K562 (cell line): ENCODE measurements around the gene ZKSCAN8. TPM values are rescaled to one million over a fixed set of nuclear protein-coding genes. Genes with fewer than 3 reads are reported as not detected.

Source experiments
- ARID2 ChIP-seq: fragments of 450-650 bp; IDR thresholded peaks from 2 replicates; pipeline ENCODE4 v1.6.1; 2017; ENCODE audit warnings: antibody characterized with exemption, mild to moderate bottlenecking
- BDP1 ChIP-seq: IDR thresholded peaks from 3 replicates; pipeline ENCODE4 v1.6.1; 2011; ENCODE audit not compliant: insufficient read length, insufficient read depth
- ETV6 ChIP-seq, 3 experiments: fragments of 150-350 bp in 1 of 3; sonication (generic) in 1 of 3; formaldehyde crosslinking in 1 of 3; IDR thresholded peaks; 2 replicates each; pipeline versions ENCODE4 v1.6.1 to v1.8.0; 2014 to 2022; ENCODE audit warnings: borderline replicate concordance in 2 of 3, low read depth in 2 of 3, antibody characterized with exemption in 1 of 3, low read length in 1 of 3, mild to moderate bottlenecking in 1 of 3, missing genetic modification reagents in 1 of 3
- FOXA1 ChIP-seq: fragments of 450-650 bp; IDR thresholded peaks from 2 replicates; pipeline ENCODE4 v1.6.1; 2016; ENCODE audit warnings: mild to moderate bottlenecking, borderline replicate concordance
- FUS ChIP-seq: fragments of 200-400 bp; formaldehyde crosslinking; optimal IDR thresholded peaks from 2 replicates; pipeline ENCODE3; 2017; ENCODE audit warnings: low read depth, low read length
- GTF2F1 ChIP-seq: IDR thresholded peaks from 2 replicates; pipeline ENCODE4 v1.6.1; 2011; ENCODE audit warnings: low read depth, low read length, improper control_type of control experiment
- HMG20B ChIP-seq: fragments of 250-450 bp; sonication (Bioruptor Pico); IDR thresholded peaks from 2 replicates; pipeline ENCODE4 v1.5.0; 2021; ENCODE audit warnings: mild to moderate bottlenecking
- HNRNPLL ChIP-seq: fragments of 200-400 bp; formaldehyde crosslinking; IDR thresholded peaks from 2 replicates; pipeline ENCODE4 v1.6.1; 2017; ENCODE audit warnings: low read length, low read depth, mild to moderate bottlenecking; ENCODE audit not compliant: poor library complexity, severe bottlenecking
- KAT2B ChIP-seq: IDR thresholded peaks from one replicate; pipeline ENCODE4 v1.6.1; 2012; ENCODE audit warnings: low read depth, mild to moderate bottlenecking, control low read depth, inconsistent platforms, low read length, moderate library complexity
- KLF6 ChIP-seq: fragments of 250-450 bp; sonication (Bioruptor Pico); IDR thresholded peaks from 2 replicates; pipeline ENCODE4 v1.4.0; 2020; ENCODE audit warnings: mild to moderate bottlenecking, moderate library complexity, borderline replicate concordance
- LEF1 ChIP-seq: fragments of 450-650 bp; IDR thresholded peaks from 2 replicates; pipeline ENCODE4 v1.6.1; 2016; ENCODE audit warnings: mild to moderate bottlenecking
- MAFF ChIP-seq: IDR thresholded peaks from 2 replicates; pipeline ENCODE4 v1.6.1; 2012; ENCODE audit warnings: low read length, improper control_type of control experiment
- MAFK ChIP-seq: IDR thresholded peaks from 2 replicates; pipeline ENCODE4 v1.6.1; 2011; ENCODE audit warnings: low read length, improper control_type of control experiment
- MEIS2 ChIP-seq: fragments of 450-650 bp; IDR thresholded peaks from 2 replicates; pipeline ENCODE4 v1.6.1; 2014; ENCODE audit warnings: mild to moderate bottlenecking; ENCODE audit not compliant: partially characterized antibody
- MYNN ChIP-seq, 2 experiments: sonication (generic); formaldehyde crosslinking in 1 of 2; IDR thresholded peaks; 2 replicates each; pipeline versions ENCODE4 v1.5.0 to v1.6.1; 2016 to 2020; ENCODE audit warnings: antibody characterized with exemption in 1 of 2, missing genetic modification reagents in 1 of 2
- RBM17 ChIP-seq: fragments of 200-400 bp; formaldehyde crosslinking; IDR thresholded peaks from 2 replicates; pipeline ENCODE4 v1.6.1; 2017; ENCODE audit warnings: low read depth, mild to moderate bottlenecking, low read length, borderline replicate concordance
- SAP30 ChIP-seq: fragments of 200-600 bp; sonication (generic); IDR thresholded peaks from 2 replicates; pipeline ENCODE4 v1.6.1; 2012; ENCODE audit warnings: borderline replicate concordance, low read depth, mild to moderate bottlenecking, moderate library complexity, low read length, control low read depth, inconsistent platforms; ENCODE audit not compliant: insufficient read depth, poor library complexity, severe bottlenecking
- SIN3B ChIP-seq: fragments of 450-650 bp; IDR thresholded peaks from 2 replicates; pipeline ENCODE4 v1.6.1; 2017; ENCODE audit warnings: low read depth, mild to moderate bottlenecking, moderate library complexity
- SMAD1 ChIP-seq: fragments of 150-350 bp; IDR thresholded peaks from 2 replicates; pipeline ENCODE4 v1.6.1; 2014; ENCODE audit warnings: low read length, low read depth; ENCODE audit not compliant: partially characterized antibody
- SNIP1 ChIP-seq: fragments of 450-650 bp; IDR thresholded peaks from 2 replicates; pipeline ENCODE4 v1.7.1; 2017; ENCODE audit warnings: low read depth, mild to moderate bottlenecking
- ZBTB17 ChIP-seq: fragments of 450-650 bp; formaldehyde crosslinking; IDR thresholded peaks from 2 replicates; pipeline ENCODE4 v1.4.0; 2020; ENCODE audit warnings: mild to moderate bottlenecking
- ZC3H8 ChIP-seq: fragments of 450-650 bp; IDR thresholded peaks from 2 replicates; pipeline ENCODE4 v1.6.1; 2017
- ZNF785 ChIP-seq: fragments of 250-450 bp; sonication (Bioruptor Pico); IDR thresholded peaks from 2 replicates; pipeline ENCODE4 v1.4.0; 2020; ENCODE audit warnings: mild to moderate bottlenecking
- ZSCAN32 ChIP-seq: fragments of 450-650 bp; formaldehyde crosslinking; IDR thresholded peaks from 2 replicates; pipeline ENCODE4 v1.4.0; 2020; ENCODE audit warnings: mild to moderate bottlenecking, moderate library complexity
- polyA plus RNA-seq, 8 experiments: library from polyadenylated mRNA; depleted of rRNA in 4 of 8; stranded (reverse) in 5 of 8; unstranded in 3 of 8; fragments of >200 nt; fragmentation: Nextera tagmentation in 2 of 8; fragmentation: Illumina TruSeq in 1 of 8; extraction: Ambion mirVana in 2 of 8; extraction: Trizol in 1 of 8; gene quantifications; 2 replicates each; pipeline versions ENCODE4 v1.2.1 to v1.2.3, GENCODE V29; 2011 to 2014; ENCODE audit warnings: inconsistent platforms in 1 of 8, missing spikeins in 1 of 8
- total RNA-seq, 7 experiments: library from RNA; depleted of rRNA in 6 of 7; stranded (reverse); fragments of >200 nt in 6 of 7; fragmentation: Illumina TruSeq in 2 of 7; extraction: Trizol in 2 of 7; gene quantifications; 2 replicates each; pipeline versions ENCODE4 v1.2.1 to v1.2.3, GENCODE V29; 2011 to 2021; ENCODE audit warnings: low replicate concordance in 1 of 7
- TF ChIP-seq, protein P1 (sequence below), 3 experiments: fragments of 200-800 bp in 1 of 3; sonication (Bioruptor generic) in 1 of 3; sonication (generic) in 1 of 3; formaldehyde crosslinking in 1 of 3; IDR thresholded peaks; 2 replicates each; pipeline versions ENCODE4 v1.6.1 to v1.8.0; 2016 to 2022; ENCODE audit warnings: mild to moderate bottlenecking in 2 of 3, missing compliant biosample characterization in 2 of 3, missing genetic modification characterization in 2 of 3, missing genetic modification reagents in 1 of 3
- TF ChIP-seq, protein P2 (sequence below), 2 experiments: fragments of 450-650 bp in 1 of 2; sonication (generic) in 1 of 2; formaldehyde crosslinking; conservative IDR thresholded peaks; 2 replicates each; pipeline versions ENCODE4 v1.4.0 to v1.8.1; 2020 to 2022; ENCODE audit warnings: mild to moderate bottlenecking in 1 of 2, missing genetic modification reagents in 1 of 2
- TF ChIP-seq, protein P3 (sequence below): fragments of 450-650 bp; formaldehyde crosslinking; IDR thresholded peaks from 2 replicates; pipeline ENCODE4 v1.4.0; 2020; ENCODE audit warnings: mild to moderate bottlenecking, moderate library complexity

Gene ZKSCAN8
- total and polyA plus RNA-seq, 9 of the 15 experiments (the other 6 are each of a cell fraction or from before 2014, with no cell fraction given), result 3.3 to 37.7 (median 21.7) TPM

DNA sequence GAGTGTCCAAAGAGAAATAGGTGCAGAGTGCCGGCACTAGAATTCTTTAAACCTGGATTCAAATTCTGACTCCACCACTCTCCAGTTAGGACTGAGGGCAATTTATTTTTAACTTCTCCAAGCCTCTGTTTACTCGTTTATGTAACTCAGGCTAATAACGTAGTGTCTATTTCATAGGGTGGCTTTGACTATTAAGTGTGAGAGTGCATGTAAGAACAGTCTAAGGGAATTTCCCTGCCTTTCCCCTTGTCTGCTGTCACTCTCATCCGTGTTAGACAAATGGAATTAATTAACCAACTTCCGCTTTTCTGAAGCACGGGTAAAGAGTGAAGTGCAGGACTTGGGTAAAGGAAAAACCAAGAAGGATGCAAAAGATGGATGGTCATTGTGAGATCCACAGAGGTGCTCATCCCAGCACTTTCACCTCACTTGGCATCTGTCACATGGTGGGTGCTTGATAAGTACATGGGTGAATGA is 4.1 kb upstream of the ZKSCAN8 start (continued):
- TF ChIP-seq, protein P1, sequence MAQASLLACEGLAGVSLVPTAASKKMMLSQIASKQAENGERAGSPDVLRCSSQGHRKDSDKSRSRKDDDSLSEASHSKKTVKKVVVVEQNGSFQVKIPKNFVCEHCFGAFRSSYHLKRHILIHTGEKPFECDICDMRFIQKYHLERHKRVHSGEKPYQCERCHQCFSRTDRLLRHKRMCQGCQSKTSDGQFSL (CRISPR knock-in tag; IDR thresholded peaks at IDR 0.05), result no peak; the same call in 1 of the 2 replicates
- TF ChIP-seq, protein P1 (tag; IDR thresholded peaks at IDR 0.05), result no peak
- TF ChIP-seq KAT2B (no peak), ZBTB17 (CRISPR knock-in tag) (no peak), FOXA1 (no peak), MEIS2 (peak; percentile 89), FUS (no peak), LEF1 (peak; percentile 13; the same call in 1 of the 2 replicates), ARID2 (no peak), MAFF (no peak), BDP1 (no peak), ETV6 (IDR thresholded peaks at IDR 0.05; ENCODE audit: borderline replicate concordance in 1 of 2, low read depth in 2 of 2, low read length in 1 of 2) (no peak), ETV6 (CRISPR knock-in tag; IDR thresholded peaks at IDR 0.05; ENCODE audit: borderline replicate concordance) (no peak), ZSCAN32 (no peak), ZC3H8 (no peak), GTF2F1 (no peak), SNIP1 (no peak), SAP30 (no peak), MYNN (IDR thresholded peaks at IDR 0.05) (no peak), MYNN (CRISPR knock-in tag; IDR thresholded peaks at IDR 0.05) (no peak), SMAD1 (peak; percentile 10), SIN3B (0 out of 2 replicates have a peak, but pooled peaks have one; percentile 8), HMG20B (CRISPR knock-in tag) (no peak), KLF6 (CRISPR knock-in tag) (no peak), MAFK (0 out of 2 replicates have a peak, but pooled peaks have one; percentile 6), RBM17 (no peak), ZNF785 (CRISPR knock-in tag) (no peak), HNRNPLL (no peak)
- TF ChIP-seq, protein P2, sequence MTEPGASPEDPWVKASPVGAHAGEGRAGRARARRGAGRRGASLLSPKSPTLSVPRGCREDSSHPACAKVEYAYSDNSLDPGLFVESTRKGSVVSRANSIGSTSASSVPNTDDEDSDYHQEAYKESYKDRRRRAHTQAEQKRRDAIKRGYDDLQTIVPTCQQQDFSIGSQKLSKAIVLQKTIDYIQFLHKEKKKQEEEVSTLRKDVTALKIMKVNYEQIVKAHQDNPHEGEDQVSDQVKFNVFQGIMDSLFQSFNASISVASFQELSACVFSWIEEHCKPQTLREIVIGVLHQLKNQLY (CRISPR knock-in tag; conservative IDR thresholded peaks at IDR 0.05), result no peak
- TF ChIP-seq, protein P3, sequence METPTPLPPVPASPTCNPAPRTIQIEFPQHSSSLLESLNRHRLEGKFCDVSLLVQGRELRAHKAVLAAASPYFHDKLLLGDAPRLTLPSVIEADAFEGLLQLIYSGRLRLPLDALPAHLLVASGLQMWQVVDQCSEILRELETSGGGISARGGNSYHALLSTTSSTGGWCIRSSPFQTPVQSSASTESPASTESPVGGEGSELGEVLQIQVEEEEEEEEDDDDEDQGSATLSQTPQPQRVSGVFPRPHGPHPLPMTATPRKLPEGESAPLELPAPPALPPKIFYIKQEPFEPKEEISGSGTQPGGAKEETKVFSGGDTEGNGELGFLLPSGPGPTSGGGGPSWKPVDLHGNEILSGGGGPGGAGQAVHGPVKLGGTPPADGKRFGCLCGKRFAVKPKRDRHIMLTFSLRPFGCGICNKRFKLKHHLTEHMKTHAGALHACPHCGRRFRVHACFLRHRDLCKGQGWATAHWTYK (CRISPR knock-in tag), result no peak
